Activated CD8-positive, alpha-beta memory T cell treated with anti-CD3 and anti-CD28 coated beads, Interleukin-2, amount 50 U/mL, for 24 hours (primary cell): ENCODE results near the gene KIAA1191.

Experiments
- DNase-seq: peaks from one replicate; pipeline ENCODE4 v3.0.0-alpha.2; 2020; ENCODE audit errors: extremely low read depth

KIAA1191 gene

DNA sequence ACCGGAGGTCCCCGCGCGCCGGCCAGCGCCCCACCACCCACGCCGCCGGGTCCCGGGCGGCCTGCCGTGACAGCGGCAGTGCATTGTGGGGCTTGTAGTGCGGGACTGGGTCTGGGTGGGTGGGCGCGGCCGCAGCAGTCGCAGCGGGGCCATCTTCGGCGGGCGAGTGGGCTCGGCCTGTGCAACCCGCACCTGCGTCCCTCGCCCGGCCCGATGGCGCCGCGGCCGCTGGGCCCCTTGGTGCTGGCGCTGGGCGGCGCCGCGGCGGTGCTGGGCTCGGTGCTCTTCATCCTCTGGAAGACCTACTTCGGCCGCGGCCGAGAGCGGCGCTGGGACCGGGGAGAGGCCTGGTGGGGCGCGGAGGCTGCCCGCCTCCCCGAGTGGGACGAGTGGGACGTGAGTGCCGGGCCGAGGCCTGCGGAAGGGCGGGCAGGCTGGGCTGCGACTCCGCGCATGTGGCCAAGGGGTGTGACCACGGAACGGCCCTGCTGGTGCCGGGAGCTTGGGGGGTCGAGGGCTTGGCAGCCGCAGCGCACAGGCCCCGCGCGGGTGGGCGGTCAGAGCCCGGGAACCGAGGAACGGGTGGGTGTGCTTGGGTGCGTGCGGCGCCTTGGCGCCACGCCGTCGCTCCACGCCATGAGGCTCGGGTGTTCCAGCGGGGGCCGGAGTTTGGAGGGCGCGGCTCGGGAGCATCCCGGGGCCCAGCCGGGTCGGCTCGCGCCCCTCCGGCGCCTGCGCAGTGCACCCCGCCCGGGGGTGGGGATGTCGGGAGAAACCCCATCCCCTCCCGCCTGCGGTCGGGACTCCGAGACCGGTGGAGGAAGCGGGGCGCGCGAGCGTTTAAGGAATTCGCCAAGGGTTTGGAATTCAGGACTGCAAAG, 4.0 kb upstream of the KIAA1191 start, which contains the start of gene ARL10:
TSS of gene ARL10 (plus strand) at position 137 of the 881 bp plus-strand sequence. CDS start at position 214, 77 bp downstream.
- no peak for DNase-seq

DNA sequence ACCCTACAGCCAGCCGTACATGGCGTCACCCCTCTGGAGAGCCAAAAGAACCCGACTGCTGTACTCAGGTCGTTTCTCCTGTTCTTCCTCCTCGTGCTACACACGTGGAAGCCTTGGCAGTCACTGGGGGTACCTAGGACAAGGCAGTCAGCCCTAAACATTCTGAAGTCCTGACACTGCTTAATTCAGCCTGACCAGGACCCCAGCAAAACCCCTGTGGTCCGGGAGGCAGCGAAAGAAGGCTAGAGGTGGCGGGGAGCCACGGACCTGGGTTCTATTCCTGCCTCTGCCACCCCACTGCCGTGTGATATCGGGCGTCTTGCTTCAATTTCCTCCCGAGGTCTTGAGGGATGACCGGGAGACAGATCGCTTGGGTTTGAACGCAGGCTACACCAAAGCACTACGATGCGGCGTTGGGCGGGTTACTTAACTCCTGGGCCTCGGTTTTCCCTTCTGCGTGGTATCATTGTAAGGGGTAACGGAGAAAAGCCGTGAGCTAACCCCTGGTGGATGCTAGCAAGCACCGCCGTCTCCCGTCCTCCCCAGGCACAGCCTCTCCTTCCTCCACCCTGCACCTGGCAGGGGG, 3.3 kb upstream of the KIAA1191 start:
- DNase-seq = no peak

- DNase-seq = no peak
Observed at GRCh38 chr5:176362233-176362490, 598 bp upstream of the KIAA1191 start.

GRCh38 chr5:176360894-176361436, 599 bp downstream of the KIAA1191 start:
- DNase-seq = no peak

DNA sequence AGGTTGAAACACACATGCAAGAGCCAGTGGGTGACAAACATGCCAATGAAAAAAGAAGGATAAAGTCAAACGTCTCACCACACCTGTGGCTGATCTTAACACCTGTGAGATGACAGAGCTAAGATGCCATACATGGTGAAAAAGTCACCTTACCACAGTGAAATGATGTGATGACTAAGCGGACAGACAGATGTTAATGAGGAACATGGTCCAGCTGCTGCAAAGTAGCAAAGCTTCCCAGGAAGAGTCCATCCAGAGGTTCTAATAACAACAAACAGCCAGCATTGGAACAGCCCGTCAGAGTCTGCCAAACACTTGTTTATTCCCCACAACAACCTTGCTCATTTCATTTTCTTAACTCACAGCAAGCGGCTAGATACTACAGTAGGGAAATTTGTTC, 1.9 kb downstream of the KIAA1191 start:
- DNase-seq = no peak

DNA sequence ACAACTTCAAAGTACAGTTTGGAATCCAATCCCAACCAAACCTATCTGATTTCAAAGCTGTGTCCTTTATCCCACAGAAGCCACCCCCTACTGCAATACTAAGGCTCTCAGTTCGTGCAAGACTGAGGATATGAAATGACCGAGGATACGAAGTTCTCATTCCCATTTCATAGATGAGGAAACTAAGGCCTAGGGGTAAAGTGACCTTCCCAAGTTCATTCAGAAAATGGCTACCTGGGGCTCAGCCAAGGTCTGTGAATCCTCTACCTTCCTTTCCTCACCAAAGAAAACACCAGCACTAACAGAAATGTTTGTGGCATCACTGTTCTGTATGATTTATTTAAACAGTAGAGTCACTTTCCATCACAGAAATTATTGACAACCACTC, 5.4 kb downstream of the KIAA1191 start:
- no peak for DNase-seq

DNA sequence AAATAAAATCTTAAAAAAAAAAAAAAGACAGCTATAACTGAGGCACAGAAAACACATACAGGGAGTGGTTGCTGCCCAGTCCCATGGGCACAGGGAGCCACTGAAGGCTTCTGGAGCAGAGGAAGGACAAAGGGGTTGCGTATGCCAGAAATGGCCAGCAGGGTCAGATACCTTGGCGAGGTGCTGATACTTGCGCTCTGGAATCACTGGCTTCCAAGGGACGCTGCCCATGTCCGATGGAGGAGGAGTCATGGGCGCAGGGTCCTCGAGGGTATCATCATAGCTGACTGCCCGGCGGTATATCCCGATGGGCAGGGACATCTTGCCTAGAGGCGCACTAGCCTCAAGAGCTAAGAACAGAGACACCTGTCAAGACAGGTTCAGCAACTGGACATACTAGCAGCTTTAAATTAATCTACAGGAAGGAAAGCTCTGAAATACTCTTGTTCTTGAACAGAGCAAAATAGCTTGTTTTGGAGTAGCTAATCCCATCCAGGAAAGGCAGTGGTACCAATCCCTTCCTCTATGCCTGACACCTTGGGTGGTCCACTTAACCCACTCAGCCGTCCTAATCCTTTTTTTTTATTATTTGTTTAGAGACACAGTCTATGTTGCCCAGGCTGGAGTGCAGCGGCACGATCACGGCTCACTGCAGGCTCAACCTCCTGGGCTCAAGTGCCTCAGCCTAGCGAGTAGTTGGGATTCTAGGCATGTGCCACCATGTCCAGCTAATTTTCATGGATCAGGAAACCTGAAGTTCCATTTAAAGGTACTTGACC, 6.0 kb downstream of the KIAA1191 start:
- no peak for DNase-seq

GRCh38 chr5:176353533-176353932, 8.0 kb downstream of the KIAA1191 start:
- no peak for DNase-seq

GRCh38 chr5:176352116-176352878, 9.3 kb downstream of the KIAA1191 start:
- DNase-seq = no peak

DNA sequence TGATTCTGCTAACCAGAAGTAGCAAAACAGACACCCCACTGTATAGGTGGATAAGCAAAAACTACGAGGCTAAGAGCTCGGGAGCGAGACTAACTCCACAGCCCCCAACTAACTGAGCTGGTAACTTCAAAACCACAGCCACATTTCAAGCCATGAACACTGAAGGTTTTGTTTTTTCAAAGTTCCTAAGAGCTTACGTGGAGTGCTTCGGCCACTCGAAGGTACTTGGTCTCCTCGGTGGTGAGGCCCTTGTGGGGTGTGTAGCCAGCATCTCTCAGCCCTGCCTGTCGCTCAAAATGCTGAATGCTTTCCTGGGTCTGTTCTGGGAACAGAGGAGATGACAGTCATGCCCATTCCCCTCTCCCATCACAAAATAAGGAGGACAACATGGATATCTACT, 11.1 kb downstream of the KIAA1191 start:
- no peak for DNase-seq

DNA sequence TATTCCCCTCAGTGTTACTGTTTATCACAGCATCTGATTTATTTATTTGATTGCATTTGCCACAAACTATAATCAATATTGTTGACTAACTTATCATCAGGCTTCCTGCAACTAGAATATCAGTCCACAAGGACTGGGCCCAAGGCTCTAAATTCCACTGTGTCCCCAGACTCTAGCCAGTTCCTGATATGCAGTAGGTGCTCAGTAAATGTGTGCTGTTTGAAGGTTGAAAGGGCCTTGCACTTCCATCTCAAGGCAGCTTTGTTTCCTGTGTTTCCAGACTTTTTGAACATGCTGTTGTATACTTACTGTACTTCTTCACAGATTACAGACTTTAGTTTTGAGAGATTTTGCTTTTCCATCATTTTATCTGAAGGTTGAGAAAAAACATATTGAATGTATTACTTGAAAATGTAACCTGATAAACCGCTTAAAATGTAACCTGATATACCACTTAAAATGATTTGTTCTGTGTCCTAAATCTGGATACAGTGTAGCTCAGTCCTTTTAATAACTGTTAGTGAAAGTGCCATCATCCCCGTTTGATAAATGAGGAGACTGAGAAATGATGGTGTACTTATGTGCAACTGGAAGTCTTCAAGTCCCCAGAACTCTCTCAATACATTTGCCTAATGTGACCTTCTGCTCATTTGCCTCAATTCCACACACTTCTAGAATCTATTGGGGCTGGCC, 18.7 kb downstream of the KIAA1191 start:
- no peak for DNase-seq

DNA sequence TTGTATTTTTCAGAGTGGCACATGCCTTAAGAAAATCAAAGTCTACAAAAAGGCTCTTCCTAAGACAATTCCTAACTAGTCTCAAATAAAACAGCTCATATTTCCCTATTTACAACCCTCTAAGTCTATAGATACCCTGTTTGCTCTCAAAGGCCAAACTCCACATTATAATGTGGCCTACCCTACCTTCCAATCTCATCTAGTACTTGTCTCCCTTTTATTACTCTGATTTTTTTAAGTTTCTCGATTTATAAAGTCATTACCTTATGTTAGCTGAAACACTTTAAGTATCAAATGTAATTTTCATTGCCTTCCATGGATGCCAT, 19.4 kb downstream of the KIAA1191 start:
- DNase-seq = no peak

- no peak for DNase-seq
Observed at GRCh38 chr5:176341325-176342157, 20.0 kb downstream of the KIAA1191 start.

DNA sequence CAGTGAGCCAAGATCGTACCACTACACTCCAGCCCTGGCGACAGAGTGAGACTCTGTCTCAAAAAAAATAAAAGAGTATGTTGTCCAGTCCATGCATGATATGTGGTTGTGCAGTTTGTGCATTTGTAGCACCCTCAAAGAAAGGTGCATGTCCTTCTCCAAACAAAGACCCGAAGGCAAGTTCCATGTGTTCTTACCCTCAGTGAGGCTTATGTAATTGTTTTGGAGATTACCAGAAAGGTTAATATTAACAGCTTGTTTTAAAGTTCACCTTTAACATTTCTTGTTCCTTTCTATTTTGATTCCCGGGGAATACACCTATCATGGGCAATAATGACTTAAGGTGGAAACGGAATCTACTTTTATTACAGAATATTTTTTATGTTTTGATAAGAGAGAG, 22.3 kb downstream of the KIAA1191 start:
- no peak for DNase-seq

- DNase-seq = no peak
Observed at GRCh38 chr5:176337913-176338312, 23.7 kb downstream of the KIAA1191 start.

GRCh38 chr5:176334031-176334770, 27.4 kb downstream of the KIAA1191 start:
- no peak for DNase-seq

GRCh38 chr5:176320577-176320976, 41.0 kb downstream of the KIAA1191 start:
- DNase-seq = no peak

DNA sequence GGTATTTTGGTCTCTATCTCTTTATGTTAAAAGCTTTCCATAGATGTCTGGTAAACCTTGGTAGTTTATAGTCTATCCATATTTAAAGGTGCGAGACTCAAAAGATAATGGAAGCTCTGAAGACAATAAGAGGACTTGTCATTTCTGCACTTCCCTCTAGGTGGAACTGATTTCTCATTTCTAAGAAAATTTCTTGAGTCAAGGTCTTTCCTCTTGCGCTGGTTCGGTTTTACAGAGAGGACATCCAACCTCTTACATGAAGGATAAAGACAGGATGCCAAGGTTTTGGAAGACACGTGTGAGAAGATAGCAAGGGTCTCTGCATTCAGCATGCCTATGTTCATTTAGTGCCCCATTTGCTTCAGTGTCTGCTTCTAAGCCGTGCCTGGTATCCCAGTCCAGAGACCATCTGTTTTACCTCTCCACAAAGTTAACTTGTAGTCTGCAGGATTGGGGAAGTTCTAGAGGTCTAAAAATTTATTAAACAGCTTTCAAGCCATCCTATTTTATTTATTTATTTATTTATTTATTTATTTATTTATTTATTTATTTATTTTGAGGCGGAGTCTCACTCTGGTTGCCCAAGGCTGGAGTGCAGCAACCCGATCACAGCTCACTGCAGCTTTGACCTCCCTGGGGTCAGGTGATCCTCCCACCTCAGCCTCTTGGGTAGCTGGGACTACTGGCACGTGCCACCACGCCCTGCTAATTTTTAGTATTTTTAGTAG, 41.6 kb downstream of the KIAA1191 start:
- DNase-seq = no peak
